Keratinocyte (primary cell): ENCODE measurements around the gene IFNA17.

Experiments
- CTCF ChIP-seq, 3 experiments: IDR thresholded peaks in 1 of 3; conservative IDR thresholded peaks in 1 of 3; optimal IDR thresholded peaks in 1 of 3; 2 replicates in 2 of 3; 3 replicates in 1 of 3; pipeline versions ENCODE3 to v1.5.1; 2011; ENCODE audit warnings: low read length in 3 of 3, mild to moderate bottlenecking in 3 of 3, moderate library complexity in 2 of 3, control low read depth in 1 of 3, inconsistent platforms in 1 of 3; ENCODE audit not compliant: insufficient read depth in 2 of 3; ENCODE audit errors: extremely low read depth in 1 of 3
- EZH2 ChIP-seq: IDR thresholded peaks from one replicate; pipeline ENCODE4 v1.6.1; 2012; ENCODE audit warnings: inconsistent platforms, mild to moderate bottlenecking, low read length, moderate library complexity

GRCh38 chr9:21268347-21268657 lies 40.3 kb upstream of the IFNA17 start:
- TF ChIP-seq CTCF (optimal IDR thresholded peaks at IDR 0.05 in 1 of 3, IDR thresholded peaks at IDR 0.05 in 1 of 3, conservative IDR thresholded peaks at IDR 0.05 in 1 of 3; ENCODE audit: extremely low read depth in 1 of 3, insufficient read depth in 2 of 3, low read length in 3 of 3) (no peak), EZH2 (no peak)
